GM12878 (cell line): Measurements from ENCODE around the gene C8G. TPM values are rescaled to one million over a fixed set of nuclear protein-coding genes. Genes with fewer than 3 reads are reported as not detected.

Source experiments
- ATAC-seq: fragments of 200-7000 bp; cut with Tn5 transposase; 3 replicates; pipeline ENCODE4 v1.9.1; 2020; ENCODE audit warnings: mild to moderate bottlenecking, moderate library complexity
- BruUV-seq: library from RNA; stranded (reverse); fragments of 400-500 nt; replicated peaks from 2 replicates; lab custom pipeline; 2021; lab: Mats Ljungman, UMichigan
- CTCF ChIA-PET: fragments of 300-600 bp; sonication (Branson Sonifier 250); formaldehyde crosslinking; extraction: SDS; loops from one replicate; lab custom pipeline; 2021; ENCODE audit warnings: inconsistent platforms; lab: Yijun Ruan, JAX
- POLR2A ChIA-PET: fragments of 350-600 bp; formaldehyde crosslinking; extraction: SDS; loops from one replicate; lab custom pipeline; 2021; ENCODE audit warnings: inconsistent platforms; lab: Charles Lee
- RAD21 ChIA-PET: fragments of 300-600 bp; sonication (Branson Sonifier 250); formaldehyde crosslinking; loops from one replicate; lab custom pipeline; 2023; ENCODE audit warnings: antibody characterized with exemption; ENCODE audit not compliant: unreplicated experiment; lab: Charles Lee
- SMC1A ChIA-PET: fragments of 300-600 bp; sonication (Branson Sonifier 250); formaldehyde crosslinking; loops from one replicate; lab custom pipeline; 2023; ENCODE audit not compliant: unreplicated experiment, uncharacterized antibody; lab: Charles Lee
- DNase-seq: peaks from one replicate; pipeline ENCODE4 v3.0.0-alpha.2; 2011; ENCODE audit warnings: low read depth, low spot score
- FAIRE-seq: peaks from 3 replicates; lab custom pipeline; 2011; peaks lifted over from hg19 to GRCh38; lab: Jason Lieb, UNC
- H2AFZ ChIP-seq: 2 replicates; pipeline ENCODE4 v1.6.0; 2011; ENCODE audit warnings: low read depth, low read length, control low read depth; ENCODE audit not compliant: control insufficient read depth
- H3K27ac ChIP-seq: 2 replicates; pipeline ENCODE4 v1.5.1; 2011; ENCODE audit warnings: control low read depth; ENCODE audit not compliant: control insufficient read depth, insufficient read depth
- H3K27me3 ChIP-seq, 2 experiments: replicated peaks in 1 of 2; 2 replicates each; pipeline versions ENCODE4 v1.6.0 to v1.6.1; 2011; ENCODE audit warnings: low read length in 1 of 2; ENCODE audit not compliant: control insufficient read depth in 2 of 2, insufficient read depth in 2 of 2
- H3K36me3 ChIP-seq, 2 experiments: 2 replicates each; pipeline ENCODE4 v1.5.1; 2011; ENCODE audit warnings: low read length in 1 of 2; ENCODE audit not compliant: control insufficient read depth in 2 of 2, insufficient read depth in 2 of 2
- H3K4me1 ChIP-seq: 2 replicates; pipeline ENCODE4 v1.6.1; 2011; ENCODE audit warnings: mild to moderate bottlenecking, low read length, moderate library complexity, mixed read lengths; ENCODE audit not compliant: control insufficient read depth, insufficient read depth
- H3K4me2 ChIP-seq: 2 replicates; pipeline ENCODE4 v1.6.0; 2011; ENCODE audit warnings: control low read depth; ENCODE audit not compliant: control insufficient read depth, insufficient read depth
- H3K4me3 ChIP-seq: fragments of 200-600 bp; sonication (generic); 2 replicates; pipeline ENCODE4 v1.5.1; 2016
- H3K79me2 ChIP-seq: 2 replicates; pipeline ENCODE4 v1.6.0; 2011; ENCODE audit warnings: low read length; ENCODE audit not compliant: control insufficient read depth, insufficient read depth
- H3K9ac ChIP-seq: 2 replicates; pipeline ENCODE4 v1.8.0; 2011; ENCODE audit warnings: low read length, control low read depth, mixed read lengths; ENCODE audit not compliant: control insufficient read depth, insufficient read depth
- H3K9me3 ChIP-seq: replicated peaks from 3 replicates; pipeline ENCODE4 v1.5.1; 2011; ENCODE audit warnings: mild to moderate bottlenecking, low read length; ENCODE audit not compliant: control insufficient read depth, insufficient read depth
- H4K20me1 ChIP-seq: 2 replicates; pipeline ENCODE4 v1.6.0; 2011; ENCODE audit not compliant: control insufficient read depth, insufficient read depth
- ATF7 ChIP-seq: fragments of 450-650 bp; IDR thresholded peaks from 2 replicates; pipeline ENCODE4 v1.6.1; 2016; ENCODE audit warnings: low read depth, mild to moderate bottlenecking
- GABPA ChIP-seq: IDR thresholded peaks from 2 replicates; pipeline ENCODE4 v1.6.1; 2014; ENCODE audit warnings: antibody characterized with exemption, low read depth, mild to moderate bottlenecking, inconsistent platforms
- HDGF ChIP-seq: fragments of 450-650 bp; IDR thresholded peaks from 2 replicates; pipeline ENCODE4 v1.6.1; 2016; ENCODE audit warnings: antibody characterized with exemption
- IKZF1 ChIP-seq: fragments of 450-650 bp; conservative IDR thresholded peaks from 2 replicates; pipeline ENCODE4 v1.6.1; 2017; ENCODE audit warnings: antibody characterized with exemption, mild to moderate bottlenecking
- NRF1 ChIP-seq: conservative IDR thresholded peaks from 2 replicates; pipeline ENCODE4 v1.6.1; 2011; ENCODE audit warnings: mild to moderate bottlenecking, low read depth, low read length, improper control_type of control experiment
- RCOR1 ChIP-seq: conservative IDR thresholded peaks from 2 replicates; pipeline ENCODE4 v1.6.1; 2012; ENCODE audit warnings: low read depth, low read length, improper control_type of control experiment
- SIX5 ChIP-seq: IDR thresholded peaks from 2 replicates; pipeline ENCODE4 v1.6.1; 2011; ENCODE audit warnings: mild to moderate bottlenecking, low read depth, low read length, moderate library complexity; ENCODE audit not compliant: severe bottlenecking
- SUZ12 ChIP-seq: fragments of 200-600 bp; sonication (generic); IDR thresholded peaks from one replicate; pipeline ENCODE4 v1.6.1; 2018; ENCODE audit warnings: antibody characterized with exemption, mild to moderate bottlenecking; ENCODE audit not compliant: unreplicated experiment
- TARDBP ChIP-seq: IDR thresholded peaks from 2 replicates; pipeline ENCODE4 v1.6.1; 2016; ENCODE audit warnings: borderline replicate concordance
- ZNF207 ChIP-seq: fragments of 450-650 bp; IDR thresholded peaks from 2 replicates; pipeline ENCODE4 v1.6.1; 2014; ENCODE audit warnings: antibody characterized with exemption, mild to moderate bottlenecking, borderline replicate concordance
- WGBS: methylation state at CpG from one replicate; pipeline ENCODE4 v1.1.6; 2016; ENCODE audit warnings: low lambda C conversion rate; ENCODE audit not compliant: insufficient replicate concordance, insufficient coverage; ENCODE audit errors: missing lambda C conversion rate; 5-methylcytosine and 5-hydroxymethylcytosine counted together
- in situ Hi-C: fragments of 300-500 bp; cut with MboI; formaldehyde crosslinking; loops from 9 replicates; pipeline ENCODE4 v1.14.3; 2018; ENCODE audit warnings: mixed read lengths
- intact Hi-C: fragments of 100-400 bp; cut with micrococcal nuclease; formaldehyde crosslinking; loops from one replicate; pipeline ENCODE4 v1.14.2; 2022; ENCODE audit not compliant: unreplicated experiment
- polyA plus RNA-seq, 11 experiments: library from polyadenylated mRNA; depleted of rRNA in 4 of 11; unstranded in 6 of 11; stranded (reverse) in 5 of 11; fragments of >200 nt; fragmentation: Nextera tagmentation in 4 of 11; fragmentation: Illumina TruSeq in 1 of 11; extraction: Ambion mirVana in 4 of 11; extraction: Trizol in 1 of 11; gene quantifications; 1 replicate in 1 of 11; 2 replicates in 10 of 11; pipeline versions ENCODE4 v1.2.1 to v1.2.3, GENCODE V29; 2011 to 2016; ENCODE audit warnings: inconsistent platforms in 2 of 11, missing spikeins in 2 of 11, low read depth in 1 of 11
- total RNA-seq, 4 experiments: library from RNA; depleted of rRNA in 3 of 4; stranded (reverse); fragments of >200 nt in 3 of 4; fragmentation: Illumina TruSeq in 1 of 4; extraction: Trizol in 1 of 4; gene quantifications; 2 replicates each; pipeline versions ENCODE4 v1.2.1 to v1.2.3, GENCODE V29; 2013 to 2021
- TF ChIP-seq, protein P1 (sequence below): fragments of 450-650 bp; IDR thresholded peaks from 2 replicates; pipeline ENCODE4 v1.6.1; 2016; ENCODE audit warnings: mild to moderate bottlenecking

C8G gene
- total and polyA plus RNA-seq, 10 of the 15 experiments (the other 5 are each of a cell fraction or from before 2014, with no cell fraction given): 0.26 to 0.69 (median 0.50) TPM; not detected in 7

DNA sequence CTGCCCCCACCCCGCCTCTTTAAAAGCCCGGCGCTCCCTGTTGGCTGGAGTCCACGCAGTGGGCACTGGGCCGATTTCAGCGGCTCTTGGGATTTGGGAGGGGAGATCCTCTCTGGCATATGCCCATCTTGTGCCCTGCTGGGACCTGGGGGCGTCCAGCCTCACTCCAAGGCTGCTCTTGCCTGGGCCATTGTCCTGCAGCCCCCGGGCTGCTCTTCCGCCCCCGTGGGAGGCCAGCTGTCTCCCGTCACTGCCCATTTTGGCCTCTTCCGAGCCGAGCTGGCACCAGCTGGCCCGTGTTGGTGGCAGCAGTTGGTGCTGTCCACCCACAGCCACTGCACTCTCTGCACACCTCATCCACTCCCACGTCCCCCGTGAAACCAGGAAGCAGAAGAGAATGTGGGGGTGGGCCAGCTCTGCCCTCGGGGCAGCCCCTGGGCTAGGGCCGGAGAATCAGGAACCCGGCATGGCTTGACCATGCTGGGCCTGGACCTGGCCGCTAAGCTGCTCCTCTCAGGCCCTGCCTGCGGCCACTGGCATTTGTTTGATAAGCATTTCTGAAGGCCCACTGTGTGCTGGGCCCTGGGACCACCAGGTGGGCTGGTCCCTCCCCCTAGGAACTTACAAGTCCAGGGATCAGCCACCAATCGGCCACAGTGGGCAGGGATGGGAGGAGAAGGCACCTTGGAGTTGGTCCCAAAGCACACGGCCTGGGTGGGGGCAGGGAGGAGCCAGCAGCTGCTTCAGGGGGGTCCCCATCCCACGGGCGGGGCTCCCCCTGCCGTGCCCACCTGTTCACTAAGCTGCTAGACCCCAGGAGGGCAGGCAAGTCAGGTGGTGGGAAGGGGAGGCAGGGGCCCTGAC lies 2.2 kb downstream of the C8G start:
- H3K4me3 ChIP-seq: no peak overlapping the region
- ChIA-PET RAD21 (interaction anchor here (0.6 to 2.1 kb wide), 17 partner anchors 13 to 203 kb away, joined by 3 to 109 read pairs (median 6); partner anchors contain the start of genes AJM1, FUT7, NPDC1 and PAXX), CTCF (interaction anchor here (0.7 to 3.5 kb wide), 38 partner anchors 11 to 181 kb away, joined by 3 to 163 read pairs (median 6); partner anchors contain the start of genes ABCA2, AJM1, CLIC3 and FUT7), POLR2A (interaction anchor here (3.0 kb wide), 1 partner anchor 88 kb away, joined by 19 read pairs; no protein-coding TSS in a partner anchor), SMC1A (interaction anchor here (0.8 to 2.4 kb wide), 13 partner anchors 28 to 254 kb away, joined by 3 to 77 read pairs (median 4); partner anchors contain the start of genes FUT7, NPDC1, PAXX and TPRN)
- intact Hi-C loops (loop anchor here (10.0 kb wide), 1 partner anchor 152 kb away; the partner anchor contains the start of genes CCDC183 and TMEM141), in situ Hi-C loops (loop anchor here (5.0 kb wide), 1 partner anchor 90 kb away; no protein-coding TSS in a partner anchor)
- DNase-seq (no peak), ATAC-seq (no peak), FAIRE-seq (no peak)
- no peaks in the 10 kb centered on the region for H4K20me1 ChIP-seq
- peaks cover 19% of the 10 kb centered on the region for H3K79me2 ChIP-seq
- H3K27ac ChIP-seq: no peak overlapping the region
- H3K9me3 ChIP-seq: no peaks in the 10 kb centered on the region
- no peak overlapping the region for H2AFZ ChIP-seq
- H3K4me1 ChIP-seq: peaks cover 10% of the 10 kb centered on the region
- H3K9ac ChIP-seq: no peak overlapping the region
- BruUV-seq: no TSS peak
- no peak overlapping the region for H3K4me2 ChIP-seq
- H3K27me3 ChIP-seq: no peaks in the 10 kb centered on the region
- 45% methylated on average over 26 of the region's 26 CpGs for WGBS
- H3K36me3 ChIP-seq: peaks cover 0 to 4% of the 10 kb centered on the region in 2 experiments; a peak in 2 of 4 replicates
- TF ChIP-seq TARDBP (no peak), NRF1 (no peak), SIX5 (no peak), HDGF (no peak), RCOR1 (no peak), SUZ12 (no peak), ZNF207 (no peak), ATF7 (no peak), IKZF1 (no peak), GABPA (no peak)
- TF ChIP-seq, protein P1, sequence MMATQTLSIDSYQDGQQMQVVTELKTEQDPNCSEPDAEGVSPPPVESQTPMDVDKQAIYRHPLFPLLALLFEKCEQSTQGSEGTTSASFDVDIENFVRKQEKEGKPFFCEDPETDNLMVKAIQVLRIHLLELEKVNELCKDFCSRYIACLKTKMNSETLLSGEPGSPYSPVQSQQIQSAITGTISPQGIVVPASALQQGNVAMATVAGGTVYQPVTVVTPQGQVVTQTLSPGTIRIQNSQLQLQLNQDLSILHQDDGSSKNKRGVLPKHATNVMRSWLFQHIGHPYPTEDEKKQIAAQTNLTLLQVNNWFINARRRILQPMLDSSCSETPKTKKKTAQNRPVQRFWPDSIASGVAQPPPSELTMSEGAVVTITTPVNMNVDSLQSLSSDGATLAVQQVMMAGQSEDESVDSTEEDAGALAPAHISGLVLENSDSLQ: no peak
